Measurements from ENCODE around the gene ACOT2. TPM values are rescaled to one million over a fixed set of nuclear protein-coding genes. Genes with fewer than 3 reads are reported as not detected.
A peak's percentile ranks its signal among the peaks of the same experiment; 100 is the strongest.
"Not testable (repeated sequence)": the region's sequence is repeated elsewhere in the genome, so short reads cannot be mapped to it uniquely, and the experiment has no call there.

Gene ACOT2
- total RNA-seq = 10 to 100 TPM; 15.6 to 23.8 TPM

- CTCF ChIA-PET = interaction anchor here (0.7 to 6.2 kb wide), 17 partner anchors 9 to 396 kb away, joined by 3 to 55 read pairs (median 5); partner anchors contain the start of genes ACOT1, ACOT4, ACOT6 and NUMB
- peak; percentile 83 for DNase-seq
- not testable (repeated sequence) for H3K27me3 Mint-ChIP-seq
Measured at GRCh38 chr14:73569185-73569958, at the start of gene ACOT2. TSS of gene ACOT2 (plus strand) at chr14:73569213. CDS start at chr14:73569241, 28 bp downstream.

GRCh38 chr14:73521229-73521628 lies 47.8 kb upstream of the ACOT2 start:
- H3K9me3 Mint-ChIP-seq (ENCODE audit: low read depth) = no peaks in the 10 kb centered on the region
- no peaks in the 10 kb centered on the region for H3K27me3 Mint-ChIP-seq
- CTCF ChIA-PET = no interaction called here
- no peaks in the 10 kb centered on the region for H3K36me3 Mint-ChIP-seq
- ATAC-seq (no peak), DNase-seq (no peak)
- H3K27ac Mint-ChIP-seq = no peak overlapping the region
- H3K4me3 Mint-ChIP-seq = no peak overlapping the region
- no peaks in the 10 kb centered on the region for H3K4me1 Mint-ChIP-seq

More at GRCh38 chr14:73569185-73569958, at the start of gene ACOT2:
- not testable (repeated sequence) for H3K9me3 Mint-ChIP-seq (ENCODE audit: low read depth)
- H3K4me1 Mint-ChIP-seq = peaks cover 38% of the 10 kb centered on the region
- ATAC-seq = peak; percentile 80
- H3K4me3 Mint-ChIP-seq = peak within 1 kb of the TSS; percentile 83
- peak within 1 kb of the TSS; percentile 97 for H3K27ac Mint-ChIP-seq
- H3K36me3 Mint-ChIP-seq = peaks cover 23% of the 10 kb centered on the region

- DNase-seq (no peak), ATAC-seq (no peak)
- no peak overlapping the region for H3K27ac Mint-ChIP-seq
- H3K27me3 Mint-ChIP-seq = peaks cover 2% of the 10 kb centered on the region
- no peaks in the 10 kb centered on the region for H3K4me1 Mint-ChIP-seq
- CTCF ChIA-PET = interaction anchor here (0.7 kb wide), 1 partner anchor 16 kb away, joined by 3 read pairs; no protein-coding TSS in a partner anchor
- no peaks in the 10 kb centered on the region for H3K9me3 Mint-ChIP-seq (ENCODE audit: low read depth)
- H3K36me3 Mint-ChIP-seq = no peaks in the 10 kb centered on the region
- H3K4me3 Mint-ChIP-seq = no peak overlapping the region
Measured at GRCh38 chr14:73524493-73524892, 44.5 kb upstream of the ACOT2 start.

- no peaks in the 10 kb centered on the region for H3K36me3 Mint-ChIP-seq
- no peaks in the 10 kb centered on the region for H3K4me1 Mint-ChIP-seq
- ATAC-seq (no peak), DNase-seq (no peak)
- H3K27me3 Mint-ChIP-seq = peaks cover 2% of the 10 kb centered on the region
- no peaks in the 10 kb centered on the region for H3K9me3 Mint-ChIP-seq (ENCODE audit: low read depth)
- H3K4me3 Mint-ChIP-seq = no peak overlapping the region
- CTCF ChIA-PET = interaction anchor here (1.0 to 1.6 kb wide), 3 partner anchors 11 to 86 kb away, joined by 3 to 5 read pairs (median 3); partner anchors contain the start of gene ACOT6
- no peak overlapping the region for H3K27ac Mint-ChIP-seq
Measured at GRCh38 chr14:73526036-73526984, 42.7 kb upstream of the ACOT2 start.

GRCh38 chr14:73529356-73529755 lies 39.7 kb upstream of the ACOT2 start:
- CTCF ChIA-PET, H3K4me1 Mint-ChIP-seq, H3K4me3 Mint-ChIP-seq: not testable (repeated sequence)

GRCh38 chr14:73531971-73532370 lies 37.0 kb upstream of the ACOT2 start:
- H3K4me3 Mint-ChIP-seq; H3K27ac Mint-ChIP-seq; H3K4me1 Mint-ChIP-seq; ATAC-seq; DNase-seq; H3K36me3 Mint-ChIP-seq; H3K9me3 Mint-ChIP-seq (ENCODE audit: low read depth); CTCF ChIA-PET: not testable (repeated sequence)
- peaks cover 13% of the 10 kb centered on the region for H3K27me3 Mint-ChIP-seq

More at GRCh38 chr14:73529356-73529755, 39.7 kb upstream of the ACOT2 start:
- ATAC-seq; DNase-seq; H3K36me3 Mint-ChIP-seq; H3K27me3 Mint-ChIP-seq; H3K9me3 Mint-ChIP-seq (ENCODE audit: low read depth); H3K27ac Mint-ChIP-seq: not testable (repeated sequence)

GRCh38 chr14:73537244-73538045 lies 31.6 kb upstream of the ACOT2 start:
- not testable (repeated sequence) for DNase-seq; H3K4me1 Mint-ChIP-seq; H3K27ac Mint-ChIP-seq; H3K36me3 Mint-ChIP-seq; H3K9me3 Mint-ChIP-seq (ENCODE audit: low read depth)
- Mint-ChIP-seq H3K27me3 (peaks cover 18% of the 10 kb centered on the region), H3K4me3 (peak overlapping the region; percentile 59)
- peak; percentile 52 for ATAC-seq
- CTCF ChIA-PET = interaction anchor here (0.7 to 5.5 kb wide), 3 partner anchors 11 to 36 kb away, joined by 3 to 34 read pairs (median 3); partner anchors contain the start of gene ACOT2

GRCh38 chr14:73539017-73539416 lies 30.0 kb upstream of the ACOT2 start:
- H3K4me3 Mint-ChIP-seq; H3K27ac Mint-ChIP-seq; H3K36me3 Mint-ChIP-seq; H3K9me3 Mint-ChIP-seq (ENCODE audit: low read depth); H3K4me1 Mint-ChIP-seq: not testable (repeated sequence)
- CTCF ChIA-PET = interaction anchor here (0.5 to 5.5 kb wide), 11 partner anchors 12 to 94 kb away, joined by 3 to 34 read pairs (median 3); partner anchors contain the start of genes ACOT2 and ACOT6
- ATAC-seq (peak; percentile 96), DNase-seq (peak; percentile 74)
- peaks cover 18% of the 10 kb centered on the region for H3K27me3 Mint-ChIP-seq

GRCh38 chr14:73542961-73543360 lies 26.1 kb upstream of the ACOT2 start:
- H3K27me3 Mint-ChIP-seq; DNase-seq; ATAC-seq; H3K4me1 Mint-ChIP-seq; H3K27ac Mint-ChIP-seq; H3K4me3 Mint-ChIP-seq; H3K9me3 Mint-ChIP-seq (ENCODE audit: low read depth); CTCF ChIA-PET; H3K36me3 Mint-ChIP-seq: not testable (repeated sequence)

- H3K27me3 Mint-ChIP-seq; H3K4me3 Mint-ChIP-seq; H3K36me3 Mint-ChIP-seq; H3K4me1 Mint-ChIP-seq; ATAC-seq; H3K27ac Mint-ChIP-seq; DNase-seq; H3K9me3 Mint-ChIP-seq (ENCODE audit: low read depth): not testable (repeated sequence)
- CTCF ChIA-PET = interaction anchor here (0.7 kb wide), 1 partner anchor 245 kb away, joined by 3 read pairs; no protein-coding TSS in a partner anchor
Measured at GRCh38 chr14:73545353-73545752, 23.7 kb upstream of the ACOT2 start.

- H3K36me3 Mint-ChIP-seq; DNase-seq; H3K27me3 Mint-ChIP-seq; H3K4me1 Mint-ChIP-seq; H3K27ac Mint-ChIP-seq; H3K4me3 Mint-ChIP-seq; H3K9me3 Mint-ChIP-seq (ENCODE audit: low read depth); ATAC-seq; CTCF ChIA-PET: not testable (repeated sequence)
Measured at GRCh38 chr14:73549097-73549496, 19.9 kb upstream of the ACOT2 start.

- H3K9me3 Mint-ChIP-seq (ENCODE audit: low read depth); H3K27me3 Mint-ChIP-seq; H3K27ac Mint-ChIP-seq; H3K36me3 Mint-ChIP-seq; ATAC-seq; DNase-seq; H3K4me3 Mint-ChIP-seq; CTCF ChIA-PET; H3K4me1 Mint-ChIP-seq: not testable (repeated sequence)
Measured at GRCh38 chr14:73549889-73550524, 19.0 kb upstream of the ACOT2 start.

Data from activated CD8-positive, alpha-beta memory T cell treated with anti-CD3 and anti-CD28 coated beads, Interleukin-2, amount 10 ng/mL, durations not matched to agents 7 days and 5 days (primary cell).